Testis (tissue), 3 donors: ENCODE measurements around the gene MAN1C1. TPM values are rescaled to one million over a fixed set of nuclear protein-coding genes. Genes with fewer than 3 reads are reported as not detected.

Experiments used
- DNase-seq: peaks from one replicate; pipeline ENCODE4 v3.0.0-alpha.2; 2019
- H3K27ac ChIP-seq, 2 donors: fragments of 200-600 bp; sonication (generic); one replicate each; pipeline ENCODE4 v1.5.1; 2019
- H3K27me3 ChIP-seq: fragments of 200-600 bp; sonication (generic); one replicate; pipeline ENCODE4 v1.5.1; 2019
- H3K36me3 ChIP-seq: fragments of 200-600 bp; sonication (generic); one replicate; pipeline ENCODE4 v1.5.1; 2017; ENCODE audit warnings: low read depth; ENCODE audit errors: missing control alignments
- H3K4me1 ChIP-seq: fragments of 200-600 bp; sonication (generic); one replicate; pipeline ENCODE4 v1.5.1; 2019
- H3K4me3 ChIP-seq, 2 donors: fragments of 200-600 bp; sonication (generic); one replicate each; pipeline ENCODE4 v1.5.1; 2017 to 2019
- H3K9me3 ChIP-seq: fragments of 200-600 bp; sonication (generic); one replicate; pipeline ENCODE4 v1.5.1; 2017
- CTCF ChIP-seq, 3 experiments: fragments of 450-650 bp in 2 of 3; fragments of 200-600 bp in 1 of 3; sonication (generic) in 1 of 3; IDR thresholded peaks; one replicate each; pipeline ENCODE4 v1.5.1; 2016 to 2019; ENCODE audit warnings: antibody characterized with exemption in 3 of 3, mild to moderate bottlenecking in 2 of 3, moderate library complexity in 1 of 3
- POLR2A ChIP-seq: fragments of 450-650 bp; IDR thresholded peaks from one replicate; pipeline ENCODE4 v1.6.1; 2017; ENCODE audit warnings: antibody characterized with exemption, mild to moderate bottlenecking, moderate library complexity
- WGBS, 2 donors: methylation state at CpG; one replicate each; pipeline ENCODE4 v1.1.5; 2018; 5-methylcytosine and 5-hydroxymethylcytosine counted together
- intact Hi-C: fragments of 100-400 bp; cut with DNase I; formaldehyde crosslinking; loops from one replicate; pipeline ENCODE4 v1.15.1; 2023; ENCODE audit warnings: low total_unique reads
- polyA plus RNA-seq: library from polyadenylated mRNA; stranded (reverse); fragments of 350-450 nt; fragmentation: Illumina TruSeq; extraction: RNeasy Lipid Tissue Mini Kit (QIAGEN cat#74804); gene quantifications from one replicate; pipeline ENCODE4 v1.2.3, GENCODE V29; 2014; ENCODE audit warnings: low read depth, low replicate concordance; ENCODE audit not compliant: insufficient read depth
- total RNA-seq, 2 donors: library from RNA; depleted of rRNA; stranded (reverse); fragments of >200 nt; gene quantifications; one replicate each; pipeline ENCODE4 v1.2.3, GENCODE V29; 2016

The MAN1C1 gene
- total and polyA plus RNA-seq, 3 donors from 2014 or later = 12.8 to 21.1 (median 14.8) TPM

- no peak for DNase-seq
- H3K36me3 ChIP-seq = no peaks in the 10 kb centered on the region
- H3K4me3 ChIP-seq = no peak overlapping the region
- H3K27ac ChIP-seq = no peak overlapping the region
- H3K4me1 ChIP-seq = peaks cover 11% of the 10 kb centered on the region
- no peak for TF ChIP-seq POLR2A
- no peak for TF ChIP-seq CTCF (IDR thresholded peaks at IDR 0.05)
- no peaks in the 10 kb centered on the region for H3K27me3 ChIP-seq
- intact Hi-C loops = no loop called here
- 88 to 89% methylated on average over 4 of the region's 4 CpGs for WGBS, 2 donors
- H3K9me3 ChIP-seq = no peaks in the 10 kb centered on the region
Measured at GRCh38 chr1:25620701-25621350, 4.2 kb downstream of the MAN1C1 start.

GRCh38 chr1:25621876-25622275 lies 5.3 kb downstream of the MAN1C1 start:
- intact Hi-C loops = no loop called here
- no peak for DNase-seq
- H3K4me1 ChIP-seq = peaks cover 10% of the 10 kb centered on the region
- H3K4me3 ChIP-seq = no peak overlapping the region
- no peak overlapping the region for H3K27ac ChIP-seq
- H3K9me3 ChIP-seq = no peaks in the 10 kb centered on the region
- no peaks in the 10 kb centered on the region for H3K36me3 ChIP-seq
- TF ChIP-seq POLR2A = no peak
- TF ChIP-seq CTCF (IDR thresholded peaks at IDR 0.05) = no peak
- H3K27me3 ChIP-seq = no peaks in the 10 kb centered on the region
- 95 to 97% methylated on average over 4 to 5 of the region's 5 CpGs for WGBS, 2 donors

- H3K36me3 ChIP-seq = no peaks in the 10 kb centered on the region
- 90 to 95% methylated on average over 6 of the region's 6 CpGs for WGBS, 2 donors
- no peak for TF ChIP-seq POLR2A
- TF ChIP-seq CTCF (IDR thresholded peaks at IDR 0.05) = no peak
- no peaks in the 10 kb centered on the region for H3K9me3 ChIP-seq
- no peak overlapping the region for H3K27ac ChIP-seq
- DNase-seq = no peak
- H3K4me1 ChIP-seq = peaks cover 10% of the 10 kb centered on the region
- no peak overlapping the region for H3K4me3 ChIP-seq
- H3K27me3 ChIP-seq = no peaks in the 10 kb centered on the region
- intact Hi-C loops = no loop called here
Measured at GRCh38 chr1:25622531-25622930, 5.9 kb downstream of the MAN1C1 start.

GRCh38 chr1:25623007-25623406 lies 6.4 kb downstream of the MAN1C1 start:
- H3K27ac ChIP-seq = no peak overlapping the region
- no peaks in the 10 kb centered on the region for H3K36me3 ChIP-seq
- H3K4me3 ChIP-seq = no peak overlapping the region
- no peaks in the 10 kb centered on the region for H3K27me3 ChIP-seq
- no peak for DNase-seq
- intact Hi-C loops = no loop called here
- 82 to 90% methylated on average over 4 of the region's 4 CpGs for WGBS, 2 donors
- no peak for TF ChIP-seq POLR2A
- H3K4me1 ChIP-seq = peaks cover 10% of the 10 kb centered on the region
- no peaks in the 10 kb centered on the region for H3K9me3 ChIP-seq

- TF ChIP-seq CTCF (IDR thresholded peaks at IDR 0.05) (no peak), POLR2A (no peak)
- WGBS, 2 donors = 83 to 88% methylated on average over 4 of the region's 4 CpGs
- H3K9me3 ChIP-seq = no peaks in the 10 kb centered on the region
- H3K4me3 ChIP-seq = no peak overlapping the region
- no peak for DNase-seq
- H3K4me1 ChIP-seq = peaks cover 10% of the 10 kb centered on the region
- H3K27ac ChIP-seq = no peak overlapping the region
- no peaks in the 10 kb centered on the region for H3K36me3 ChIP-seq
- intact Hi-C loops = no loop called here
- H3K27me3 ChIP-seq = no peaks in the 10 kb centered on the region
Measured at GRCh38 chr1:25623731-25624130, 7.1 kb downstream of the MAN1C1 start.
